Gastrocnemius medialis (tissue), 4 donors: ENCODE results near the gene ASB10.

Experiments used
- POLR2A ChIP-seq, 2 donors: fragments of 450-650 bp; IDR thresholded peaks; one replicate each; pipeline ENCODE4 v1.6.1; 2017; ENCODE audit warnings: antibody characterized with exemption in 2 of 2, mild to moderate bottlenecking in 2 of 2, moderate library complexity in 2 of 2
- TF ChIP-seq, protein P1 (sequence below), 5 experiments: fragments of 450-650 bp in 3 of 5; fragments of 200-600 bp in 2 of 5; sonication (generic) in 2 of 5; IDR thresholded peaks in 4 of 5; conservative IDR thresholded peaks in 1 of 5; 1 replicate in 4 of 5; 2 replicates in 1 of 5; pipeline ENCODE4 v1.5.1; 2016 to 2019; ENCODE audit warnings: antibody characterized with exemption in 5 of 5, mild to moderate bottlenecking in 3 of 5, moderate library complexity in 3 of 5

- TF ChIP-seq POLR2A (IDR thresholded peaks at IDR 0.05) = no peak
- TF ChIP-seq, protein P1, sequence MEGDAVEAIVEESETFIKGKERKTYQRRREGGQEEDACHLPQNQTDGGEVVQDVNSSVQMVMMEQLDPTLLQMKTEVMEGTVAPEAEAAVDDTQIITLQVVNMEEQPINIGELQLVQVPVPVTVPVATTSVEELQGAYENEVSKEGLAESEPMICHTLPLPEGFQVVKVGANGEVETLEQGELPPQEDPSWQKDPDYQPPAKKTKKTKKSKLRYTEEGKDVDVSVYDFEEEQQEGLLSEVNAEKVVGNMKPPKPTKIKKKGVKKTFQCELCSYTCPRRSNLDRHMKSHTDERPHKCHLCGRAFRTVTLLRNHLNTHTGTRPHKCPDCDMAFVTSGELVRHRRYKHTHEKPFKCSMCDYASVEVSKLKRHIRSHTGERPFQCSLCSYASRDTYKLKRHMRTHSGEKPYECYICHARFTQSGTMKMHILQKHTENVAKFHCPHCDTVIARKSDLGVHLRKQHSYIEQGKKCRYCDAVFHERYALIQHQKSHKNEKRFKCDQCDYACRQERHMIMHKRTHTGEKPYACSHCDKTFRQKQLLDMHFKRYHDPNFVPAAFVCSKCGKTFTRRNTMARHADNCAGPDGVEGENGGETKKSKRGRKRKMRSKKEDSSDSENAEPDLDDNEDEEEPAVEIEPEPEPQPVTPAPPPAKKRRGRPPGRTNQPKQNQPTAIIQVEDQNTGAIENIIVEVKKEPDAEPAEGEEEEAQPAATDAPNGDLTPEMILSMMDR (IDR thresholded peaks at IDR 0.05 in 4 of 5, conservative IDR thresholded peaks at IDR 0.05 in 1 of 5) = no peak
These were observed 19.9 kb upstream of the ASB10 start for GRCh38 chr7:151206914-151207313.
